GM13977 (cell line): ENCODE measurements around the gene PTPN5.

Experiments
- DNase-seq: peaks from one replicate; pipeline ENCODE4 v3.0.0; 2012; ENCODE audit warnings: low spot score
- CTCF ChIP-seq: IDR thresholded peaks from 2 replicates; pipeline ENCODE4 v1.5.1; 2012; ENCODE audit warnings: mild to moderate bottlenecking, control low read depth; ENCODE audit not compliant: insufficient read depth; ENCODE audit errors: extremely low read depth, missing control alignments
- in situ Hi-C: fragments of 300-500 bp; cut with MboI; formaldehyde crosslinking; loops from one replicate; pipeline ENCODE4 v1.12.0; 2022; ENCODE audit warnings: low sequenced_read_pairs, low pct_unique_long_range_greater_than_20kb, mixed read lengths, inconsistent platforms; ENCODE audit not compliant: unreplicated experiment

Gene PTPN5

GRCh38 chr11:18710545-18710944 lies 81.1 kb downstream of the PTPN5 start:
- no peak for DNase-seq
- no peak for TF ChIP-seq CTCF
- in situ Hi-C loops = no loop called here

- no peak for DNase-seq
- in situ Hi-C loops = no loop called here
- TF ChIP-seq CTCF = no peak
Measured at GRCh38 chr11:18709414-18709813, 82.2 kb downstream of the PTPN5 start.

GRCh38 chr11:18707811-18708340 lies 83.7 kb downstream of the PTPN5 start:
- no peak for DNase-seq
- no peak for TF ChIP-seq CTCF
- in situ Hi-C loops = no loop called here

- in situ Hi-C loops = no loop called here
- no peak for TF ChIP-seq CTCF
- DNase-seq = peak; percentile 58
Measured at GRCh38 chr11:18706330-18707243, 85.0 kb downstream of the PTPN5 start.

- no peak for DNase-seq
- in situ Hi-C loops = no loop called here
- no peak for TF ChIP-seq CTCF
Measured at GRCh38 chr11:18705651-18706281, 85.8 kb downstream of the PTPN5 start.

GRCh38 chr11:18704698-18705097 lies 86.9 kb downstream of the PTPN5 start:
- TF ChIP-seq CTCF = no peak
- no peak for DNase-seq
- in situ Hi-C loops = no loop called here
